ENCODE data around the gene PPP2R2C.

GRCh38 chr4:6308899-6309643 is 163.3 kb downstream of the PPP2R2C start:
- TF ChIP-seq POLR2AphosphoS5 (IDR thresholded peaks at IDR 0.05; ENCODE audit: low read depth, low read length) (no peak), CTCF (IDR thresholded peaks at IDR 0.05) (no peak; the same call in 1 of the 2 replicates)
